GM18858 (cell line): Measurements from ENCODE around the gene SP1.
"Not testable (repeated sequence)": the region's sequence is repeated elsewhere in the genome, so short reads cannot be mapped to it uniquely, and the experiment has no call there.

Experiments
- ATAC-seq: cut with Tn5 transposase; IDR thresholded peaks from one replicate; pipeline ENCODE4 v1.9.1; 2021; ENCODE audit not compliant: unreplicated experiment

SP1 gene

DNA sequence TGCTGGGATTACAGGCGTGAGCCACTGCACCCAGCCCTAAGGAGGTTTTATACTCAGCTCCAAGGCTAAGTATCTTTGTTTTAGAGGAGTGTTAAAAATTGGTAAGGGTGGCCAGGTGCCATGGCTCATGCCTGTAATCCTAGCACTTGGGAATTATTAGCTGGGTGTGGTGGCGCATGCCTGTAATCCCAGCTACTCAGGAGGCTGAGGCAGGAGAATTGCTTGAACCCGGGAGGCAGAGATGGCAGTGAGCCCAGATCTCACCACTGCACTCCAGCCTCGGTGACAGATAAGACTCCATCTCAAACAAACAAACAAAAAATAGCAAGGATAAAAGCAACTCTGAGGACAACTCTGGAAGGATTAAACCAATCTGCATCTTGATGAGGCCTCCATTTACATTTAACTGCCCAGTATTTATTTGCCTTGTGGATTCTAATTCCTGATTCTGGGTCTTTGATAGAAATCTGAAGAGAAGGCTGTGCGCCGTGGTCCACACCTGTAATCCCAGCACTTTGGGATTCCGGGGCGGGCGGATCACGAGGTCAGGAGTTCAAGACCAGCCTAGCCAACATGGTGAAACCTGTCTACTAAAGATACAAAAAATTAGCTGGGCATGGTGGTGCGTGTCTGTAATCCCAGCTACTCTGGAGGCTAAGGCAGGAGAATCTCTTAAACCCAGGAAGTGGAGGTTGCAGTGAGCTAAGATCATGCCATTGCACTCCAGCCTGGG lies 64.8 kb downstream of the SP1 start:
- not testable (repeated sequence) for ATAC-seq

DNA sequence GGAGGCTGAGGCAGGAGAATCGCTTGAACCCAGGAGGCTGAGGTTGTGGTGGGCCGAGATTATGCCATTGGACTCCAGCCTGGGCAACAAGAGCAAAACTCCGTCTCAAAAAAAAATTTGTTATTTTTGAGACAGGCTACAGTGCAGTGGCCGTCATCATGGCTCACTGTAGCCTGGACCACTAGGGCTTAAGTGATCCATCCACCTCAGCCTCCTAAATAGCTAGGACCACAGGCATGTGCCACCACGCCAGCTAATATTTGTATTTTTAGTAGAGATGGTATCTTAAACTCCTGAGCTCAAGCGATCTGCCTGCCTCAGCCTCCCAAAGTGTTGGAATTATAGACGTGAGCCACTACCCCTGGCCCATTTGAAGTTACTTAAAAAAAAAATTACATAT lies 71.0 kb downstream of the SP1 start:
- ATAC-seq, result no peak

DNA sequence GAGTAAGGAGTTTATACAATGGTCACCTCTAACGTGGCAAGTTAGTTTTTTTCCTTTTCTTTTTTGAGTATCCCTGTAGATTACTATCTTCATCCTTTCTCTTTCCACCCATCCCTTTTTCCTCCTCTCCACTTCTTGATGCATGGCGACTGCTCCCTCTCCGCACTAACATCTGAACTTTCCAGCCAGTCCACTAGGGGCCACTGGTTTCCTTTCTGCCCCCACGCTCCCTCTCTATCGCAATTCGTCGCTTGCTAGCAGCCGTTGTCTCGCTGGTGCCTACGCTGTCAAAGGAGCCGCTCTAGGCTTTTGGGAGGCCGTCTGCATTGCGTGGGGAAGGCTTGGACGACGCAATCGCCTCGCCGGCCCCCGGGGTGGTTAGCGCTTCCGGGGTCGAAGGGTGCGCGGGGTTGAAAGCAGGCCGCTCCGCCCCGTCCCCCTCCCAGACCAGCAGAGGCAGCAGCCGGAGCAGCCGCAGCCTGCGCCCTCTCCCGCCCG lies 71.7 kb downstream of the SP1 start, which contains the start of gene PCBP2:
Gene PCBP2 (plus strand): TSS at position 442 of the 498 bp plus-strand sequence. CDS start 2,699 bp downstream, outside the sequence.
- peak; percentile 89 for ATAC-seq

DNA sequence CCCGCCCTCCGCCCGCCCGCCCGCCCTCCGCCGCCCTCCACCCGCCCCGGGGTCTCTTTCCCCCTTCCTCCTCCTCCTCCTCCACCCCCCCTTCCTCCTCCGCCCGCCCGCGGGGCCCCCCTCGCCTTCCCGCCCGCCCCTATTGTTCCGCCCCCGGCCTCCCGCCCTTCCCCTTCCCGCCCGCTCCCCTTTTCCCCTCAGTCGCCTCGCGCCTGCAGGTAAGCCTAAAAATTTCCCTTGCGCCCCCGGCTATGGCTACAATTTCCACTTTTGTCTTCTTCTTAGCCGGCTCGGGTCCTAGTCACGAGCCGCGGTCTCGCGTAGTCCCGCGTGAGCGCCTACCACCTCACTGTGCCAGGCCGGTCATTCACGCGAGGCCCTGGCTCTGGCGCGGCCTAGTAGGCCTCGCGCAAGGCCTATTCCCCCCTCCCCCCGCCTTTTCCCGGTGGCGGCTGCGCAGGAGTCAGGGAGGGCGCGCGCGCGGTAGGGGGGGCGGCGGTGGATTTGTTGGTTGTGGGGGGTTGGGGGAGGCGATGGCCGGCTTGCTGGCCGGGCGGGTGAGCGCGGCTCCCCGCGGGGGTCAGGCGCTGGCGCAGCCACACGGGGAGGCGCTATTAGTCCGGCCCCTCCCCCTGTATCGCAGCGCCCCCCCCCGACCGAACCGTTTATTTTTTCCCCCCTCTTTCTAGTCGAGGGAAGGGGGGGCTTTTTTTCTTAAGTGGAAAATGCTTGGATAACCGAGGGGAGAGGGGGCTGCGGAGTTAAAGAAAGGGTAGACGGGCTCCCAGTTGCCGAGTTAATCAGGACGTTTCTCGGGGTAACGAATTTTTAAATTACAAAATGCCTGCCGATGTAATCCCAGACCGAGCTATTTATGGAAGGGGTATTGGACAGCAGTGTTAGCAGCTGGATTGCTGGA lies 72.4 kb downstream of the SP1 start:
- no peak for ATAC-seq

DNA sequence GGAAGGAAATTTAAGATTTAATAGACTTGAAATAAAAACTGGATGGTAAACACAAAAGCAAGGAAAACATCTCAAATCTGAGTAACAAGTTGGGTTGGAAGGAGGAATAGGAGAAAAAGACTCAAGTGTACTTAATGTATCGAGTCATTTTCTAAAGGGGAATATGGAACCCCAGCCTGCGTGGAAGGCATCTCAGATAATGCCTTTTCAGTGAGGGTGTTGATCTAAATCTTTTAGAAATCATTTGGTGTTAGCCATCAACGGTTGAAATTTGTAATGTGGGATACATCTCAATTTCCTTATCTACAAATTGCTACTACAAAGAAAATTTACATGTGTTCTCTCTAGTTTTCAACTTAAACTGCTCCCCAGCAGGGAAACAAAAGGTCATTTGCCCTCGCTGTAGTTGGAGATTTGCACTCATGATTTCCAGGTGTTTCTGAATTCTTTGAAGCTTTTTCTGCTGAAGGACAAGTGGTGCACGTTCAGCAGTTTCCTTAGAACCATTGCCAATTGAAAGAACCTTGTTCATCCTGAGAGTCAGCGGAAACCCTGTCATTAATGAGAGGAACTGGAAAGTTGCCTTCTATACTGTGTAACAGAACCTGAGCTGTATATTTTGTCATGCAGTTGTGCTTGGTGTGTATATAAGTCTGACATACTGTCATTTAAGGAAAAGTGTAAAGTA lies 74.1 kb downstream of the SP1 start:
- ATAC-seq, result no peak

DNA sequence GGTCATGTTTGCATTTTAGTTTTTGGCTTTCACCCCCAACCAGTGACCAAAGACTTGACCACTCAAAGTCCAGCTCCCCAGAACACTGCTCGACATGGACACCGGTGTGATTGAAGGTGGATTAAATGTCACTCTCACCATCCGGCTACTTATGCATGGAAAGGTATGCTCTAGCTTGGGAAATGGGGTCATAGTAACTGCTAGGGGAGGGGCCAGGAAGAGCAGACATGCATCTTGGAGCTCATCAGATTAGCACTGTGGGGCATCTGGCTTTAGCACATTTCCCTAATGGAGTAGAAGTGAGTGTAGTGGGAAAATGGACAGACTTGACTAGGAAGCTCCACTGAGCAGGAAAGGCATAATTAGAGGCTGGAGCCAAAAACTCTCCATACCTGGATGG lies 74.7 kb downstream of the SP1 start:
- no peak for ATAC-seq

DNA sequence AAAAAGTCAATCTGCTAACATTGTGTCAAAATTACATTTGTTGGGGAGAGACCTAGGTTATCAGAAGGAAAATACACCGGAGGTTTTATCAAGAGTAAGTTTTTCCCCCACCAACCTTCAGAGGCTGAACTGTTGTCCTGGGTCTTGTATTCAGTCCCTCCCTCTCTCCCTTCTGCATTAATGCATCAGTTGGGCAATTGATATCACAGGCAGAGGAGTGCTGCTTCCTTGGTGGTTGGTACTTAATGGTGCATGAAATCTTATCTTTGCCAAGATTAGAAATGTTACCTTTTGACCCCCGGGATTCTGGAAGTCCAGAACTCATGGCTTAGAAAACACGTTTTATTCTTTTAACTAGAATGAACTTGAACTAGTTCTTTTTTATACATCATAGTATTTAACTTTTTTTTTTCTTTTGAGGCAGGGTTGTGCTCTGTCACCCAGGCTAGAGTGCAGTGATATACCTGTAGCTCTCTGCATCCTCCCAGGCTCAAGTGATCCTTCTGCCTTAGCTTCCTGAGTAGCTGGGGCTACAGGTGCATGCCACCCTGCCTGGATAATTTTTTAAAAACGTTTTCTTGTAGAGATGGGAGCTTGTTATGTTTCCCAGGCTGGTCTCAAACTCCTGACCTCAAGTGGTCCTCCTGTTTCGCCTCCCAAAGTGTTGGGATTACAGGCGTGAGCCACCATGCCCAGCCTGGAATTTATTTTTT lies 76.8 kb downstream of the SP1 start:
- no peak for ATAC-seq

DNA sequence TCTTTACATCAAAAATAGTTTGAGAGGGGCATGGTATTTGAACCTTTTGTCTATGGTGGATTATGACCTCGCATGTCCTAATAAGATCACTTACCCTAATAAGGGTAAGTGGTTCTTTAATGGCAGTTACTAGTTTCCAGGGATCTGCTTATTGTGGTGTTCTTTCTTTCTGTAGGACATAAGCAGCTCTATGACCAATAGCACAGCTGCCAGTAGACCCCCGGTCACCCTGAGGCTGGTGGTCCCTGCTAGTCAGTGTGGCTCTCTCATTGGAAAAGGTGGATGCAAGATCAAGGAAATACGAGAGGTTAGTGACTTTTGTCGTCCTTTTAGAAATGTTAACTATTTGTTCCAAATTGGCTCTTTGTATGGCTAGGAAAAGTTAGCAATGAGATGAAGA lies 79.1 kb downstream of the SP1 start:
- no peak for ATAC-seq

DNA sequence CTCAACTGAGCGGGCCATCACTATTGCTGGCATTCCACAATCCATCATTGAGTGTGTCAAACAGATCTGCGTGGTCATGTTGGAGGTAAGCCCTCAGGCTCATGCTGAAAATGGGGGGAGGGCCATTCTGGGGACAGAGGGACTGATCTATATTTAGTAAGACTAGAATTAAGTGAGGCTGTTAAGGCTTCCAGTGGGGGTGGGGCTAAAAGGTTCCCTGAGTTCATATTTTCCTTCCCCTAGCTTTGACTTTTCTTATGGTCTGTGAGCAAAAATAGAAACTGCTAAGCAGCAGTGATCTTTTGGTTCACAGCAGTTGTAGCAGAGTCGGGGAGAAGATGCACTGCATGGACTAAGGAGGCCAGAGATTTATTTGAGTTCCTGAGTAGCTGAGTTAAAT lies 81.1 kb downstream of the SP1 start:
- no peak for ATAC-seq

DNA sequence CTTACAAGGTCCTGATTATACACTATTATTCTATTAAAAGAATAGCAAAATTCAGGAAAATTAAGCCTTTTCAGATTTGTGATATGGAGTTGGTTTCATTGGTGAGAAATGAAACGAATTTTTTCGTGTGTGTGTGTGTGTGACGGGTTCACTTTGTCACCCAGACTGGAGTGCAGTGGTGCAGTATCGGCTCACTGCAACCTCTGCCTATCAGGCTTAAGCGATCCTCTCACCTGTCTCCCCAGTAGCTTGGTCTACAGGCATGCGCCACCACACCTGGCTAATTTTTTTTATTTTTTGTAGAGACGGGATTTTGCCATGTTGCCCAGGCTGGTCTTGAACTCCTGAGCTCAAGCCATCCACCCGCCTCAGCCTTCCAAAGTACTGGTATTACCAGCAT lies 81.6 kb downstream of the SP1 start:
- no peak for ATAC-seq

DNA sequence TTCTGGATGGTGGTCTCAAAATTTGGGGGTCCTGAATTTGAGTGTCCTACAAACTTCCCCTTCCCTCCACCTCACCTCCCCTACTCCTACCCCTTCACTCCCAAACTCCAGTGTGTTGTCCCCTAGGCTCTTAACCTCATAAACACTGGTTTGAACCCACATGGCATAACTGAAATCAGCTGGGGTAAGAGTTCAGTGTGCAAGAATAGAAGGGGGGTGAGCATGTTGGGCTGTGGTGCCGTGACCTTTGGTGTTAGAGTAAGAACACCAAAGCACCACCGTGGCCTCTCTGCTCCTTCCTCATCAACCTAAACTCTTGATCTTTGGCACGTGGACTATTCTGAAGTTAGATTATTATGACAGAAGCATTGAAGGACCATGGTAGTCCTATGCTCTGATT lies 83.0 kb downstream of the SP1 start:
- no peak for ATAC-seq

DNA sequence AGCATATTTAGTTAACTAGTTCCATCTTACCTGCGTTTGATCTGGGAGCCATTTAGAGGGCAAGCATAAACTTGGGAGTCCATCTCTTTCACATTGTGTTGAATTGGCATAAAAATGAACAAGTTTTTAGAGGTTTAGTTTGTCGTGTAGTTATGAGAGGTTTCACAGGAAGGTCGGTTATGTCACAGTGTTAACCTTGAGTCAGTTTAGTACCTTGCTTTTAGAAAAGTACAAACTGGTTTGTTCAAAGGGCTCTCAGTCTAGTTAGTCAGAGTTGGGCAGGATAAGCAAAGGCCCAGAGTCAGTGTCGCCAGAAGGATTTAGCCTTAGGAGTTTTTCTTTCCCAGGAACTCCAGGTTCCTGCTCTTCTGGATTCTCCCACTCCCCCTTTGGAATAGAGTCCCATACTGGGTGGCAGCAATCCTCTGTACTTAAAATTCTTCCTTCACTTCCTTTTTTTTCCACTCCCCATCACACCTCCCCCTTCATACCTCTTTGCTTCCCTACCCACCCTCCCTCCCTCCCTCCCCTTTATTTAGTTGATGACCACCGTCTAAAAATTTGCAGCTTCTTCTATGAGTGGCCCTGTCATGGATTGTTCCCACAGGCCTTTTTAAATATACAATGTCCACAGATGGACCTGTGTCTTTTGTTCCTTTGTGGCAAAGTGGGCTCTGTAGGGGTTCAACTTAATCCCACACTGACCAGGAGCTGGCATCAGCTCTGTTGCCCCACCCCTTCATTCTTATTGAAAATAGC lies 84.0 kb downstream of the SP1 start:
- no peak for ATAC-seq

DNA sequence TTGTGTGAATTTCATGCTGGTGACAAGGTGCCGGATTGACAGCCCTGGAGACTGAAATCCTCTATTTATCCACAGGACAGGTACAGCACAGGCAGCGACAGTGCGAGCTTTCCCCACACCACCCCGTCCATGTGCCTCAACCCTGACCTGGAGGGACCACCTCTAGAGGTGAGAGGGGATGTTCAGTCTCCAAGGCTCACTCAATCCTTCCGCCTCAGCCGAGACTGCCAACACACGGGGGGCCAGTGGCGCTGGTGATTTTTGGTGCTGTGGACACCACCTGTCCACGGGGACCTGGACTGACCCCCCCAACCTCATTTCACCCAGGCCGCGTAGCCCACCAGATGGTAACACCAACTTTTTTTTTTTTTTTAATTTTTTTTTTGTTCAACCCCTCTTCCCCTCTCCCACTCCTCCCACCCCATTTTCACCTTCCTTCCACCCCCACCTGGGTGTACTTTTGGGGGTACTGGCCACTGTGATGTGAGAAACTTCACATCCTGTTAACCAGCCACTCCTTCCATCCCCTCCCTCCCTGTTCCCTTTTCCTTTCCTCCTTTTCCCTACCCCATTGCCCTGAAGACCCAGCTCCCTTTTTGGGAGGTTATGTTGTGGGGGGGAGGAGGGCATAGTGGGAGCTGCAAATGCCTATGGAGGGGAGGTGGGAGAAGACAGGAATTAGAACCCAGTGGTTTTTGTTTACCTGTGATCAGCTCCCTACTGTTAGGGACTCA lies 84.9 kb downstream of the SP1 start:
- no peak for ATAC-seq

DNA sequence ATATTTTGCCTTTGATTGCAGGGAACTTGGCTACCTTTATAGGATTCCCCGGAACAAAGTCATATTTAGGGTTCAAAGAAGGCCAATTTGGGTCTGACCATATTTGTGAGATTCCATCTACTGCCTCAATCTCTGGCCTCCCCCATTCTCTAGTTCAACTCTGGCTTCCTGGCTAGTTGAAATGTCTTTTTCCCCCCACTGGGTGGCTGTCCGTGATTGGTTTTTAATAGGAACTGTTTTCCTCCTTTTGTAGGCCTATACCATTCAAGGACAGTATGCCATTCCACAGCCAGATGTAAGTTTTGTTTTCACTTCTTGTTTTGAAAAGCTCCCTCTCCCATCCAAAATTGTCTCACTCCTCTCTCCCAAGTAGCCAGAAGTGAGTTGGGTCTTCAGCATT lies 85.7 kb downstream of the SP1 start:
- ATAC-seq, result no peak
